Stimulated activated CD4-positive, alpha-beta T cell treated with anti-CD3 and anti-CD28 coated beads, Interleukin-2, amount 100 ng/mL, for 24 hours (primary cell): ENCODE data around the gene GPR21.
A peak's percentile ranks its signal among the peaks of the same experiment; 100 is the strongest.

Experiments
- DNase-seq, 2 donors: peaks; one replicate each; pipeline ENCODE4 v3.0.0-alpha.2; 2020

GPR21 gene

GRCh38 chr9:123065196-123065595 lies 31.7 kb downstream of the GPR21 start:
- no peak for DNase-seq

GRCh38 chr9:123067136-123067535 lies 33.7 kb downstream of the GPR21 start:
- no peak for DNase-seq

- DNase-seq = no peak
Measured at GRCh38 chr9:123069010-123069481, 35.6 kb downstream of the GPR21 start.

GRCh38 chr9:123070198-123070597 lies 36.7 kb downstream of the GPR21 start:
- no peak for DNase-seq

GRCh38 chr9:123072407-123072995 lies 39.0 kb downstream of the GPR21 start:
- no peak for DNase-seq

- DNase-seq = no peak
Measured at GRCh38 chr9:123073441-123073840, 40.0 kb downstream of the GPR21 start.

- DNase-seq = no peak
Measured at GRCh38 chr9:123073991-123074422, 40.5 kb downstream of the GPR21 start.

GRCh38 chr9:123074628-123075027 lies 41.2 kb downstream of the GPR21 start:
- DNase-seq = no peak

- no peak for DNase-seq
Measured at GRCh38 chr9:123080444-123080843, 47.0 kb downstream of the GPR21 start.

GRCh38 chr9:123081824-123082223 lies 48.4 kb downstream of the GPR21 start:
- DNase-seq = peak in 1 of 2 donors; percentile 20

- no peak for DNase-seq
Measured at GRCh38 chr9:123083680-123084079, 50.2 kb downstream of the GPR21 start.

- DNase-seq = no peak
Measured at GRCh38 chr9:123084256-123084655, 50.8 kb downstream of the GPR21 start.
